ENCODE data around the gene ARFGEF3.

DNA sequence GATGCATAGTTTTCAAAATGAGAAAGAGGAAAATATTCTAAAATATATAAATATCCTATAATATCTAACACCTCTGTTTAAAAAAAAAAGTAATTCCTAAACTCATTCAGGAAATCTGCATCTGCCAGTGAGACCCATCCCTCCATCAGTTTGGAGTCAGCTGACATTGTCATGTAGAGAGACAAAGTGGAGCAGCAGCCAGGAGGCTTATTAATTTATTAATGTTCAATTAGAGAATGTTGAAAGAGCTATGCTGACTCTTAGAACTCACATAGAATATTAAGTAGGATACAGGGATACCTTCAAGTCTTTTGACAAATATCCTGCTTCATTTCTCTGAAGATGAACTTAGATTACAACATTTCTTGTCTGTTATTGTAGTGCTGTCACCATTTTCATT is 41.8 kb upstream of the ARFGEF3 start:
- TF ChIP-seq, protein P1, sequence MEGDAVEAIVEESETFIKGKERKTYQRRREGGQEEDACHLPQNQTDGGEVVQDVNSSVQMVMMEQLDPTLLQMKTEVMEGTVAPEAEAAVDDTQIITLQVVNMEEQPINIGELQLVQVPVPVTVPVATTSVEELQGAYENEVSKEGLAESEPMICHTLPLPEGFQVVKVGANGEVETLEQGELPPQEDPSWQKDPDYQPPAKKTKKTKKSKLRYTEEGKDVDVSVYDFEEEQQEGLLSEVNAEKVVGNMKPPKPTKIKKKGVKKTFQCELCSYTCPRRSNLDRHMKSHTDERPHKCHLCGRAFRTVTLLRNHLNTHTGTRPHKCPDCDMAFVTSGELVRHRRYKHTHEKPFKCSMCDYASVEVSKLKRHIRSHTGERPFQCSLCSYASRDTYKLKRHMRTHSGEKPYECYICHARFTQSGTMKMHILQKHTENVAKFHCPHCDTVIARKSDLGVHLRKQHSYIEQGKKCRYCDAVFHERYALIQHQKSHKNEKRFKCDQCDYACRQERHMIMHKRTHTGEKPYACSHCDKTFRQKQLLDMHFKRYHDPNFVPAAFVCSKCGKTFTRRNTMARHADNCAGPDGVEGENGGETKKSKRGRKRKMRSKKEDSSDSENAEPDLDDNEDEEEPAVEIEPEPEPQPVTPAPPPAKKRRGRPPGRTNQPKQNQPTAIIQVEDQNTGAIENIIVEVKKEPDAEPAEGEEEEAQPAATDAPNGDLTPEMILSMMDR (IDR thresholded peaks at IDR 0.05): no peak
- no peak for TF ChIP-seq POLR2A (IDR thresholded peaks at IDR 0.05)
